HG02588 (cell line): ENCODE data around the gene LMNTD1.
"Not testable (repeated sequence)": the region's sequence is repeated elsewhere in the genome, so short reads cannot be mapped to it uniquely, and the experiment has no call there.

Experiments
- ATAC-seq: cut with Tn5 transposase; IDR thresholded peaks from one replicate; pipeline ENCODE4 v1.9.1; 2021; ENCODE audit warnings: mild to moderate bottlenecking, moderate library complexity; ENCODE audit not compliant: unreplicated experiment

The LMNTD1 gene, protein sequence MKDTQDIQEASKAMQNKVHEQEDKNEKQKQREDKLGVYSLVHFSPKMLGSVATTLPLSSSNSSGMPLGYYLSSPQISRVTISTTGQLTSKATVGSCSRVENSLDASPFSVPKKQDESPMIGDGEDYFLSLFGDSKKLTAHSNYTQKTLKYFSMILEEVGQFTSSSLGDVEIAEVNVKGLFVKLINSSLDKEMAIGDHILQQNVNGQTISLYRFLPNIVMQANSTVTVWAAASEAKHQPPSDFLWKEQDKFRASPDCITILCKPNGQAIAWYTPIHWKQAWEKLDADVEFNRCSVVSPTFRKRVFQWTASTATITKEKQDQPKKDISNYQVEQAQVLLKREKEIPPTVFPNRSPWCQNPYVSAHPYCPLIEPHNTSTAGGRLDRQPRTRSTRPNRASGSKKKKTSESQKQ

DNA sequence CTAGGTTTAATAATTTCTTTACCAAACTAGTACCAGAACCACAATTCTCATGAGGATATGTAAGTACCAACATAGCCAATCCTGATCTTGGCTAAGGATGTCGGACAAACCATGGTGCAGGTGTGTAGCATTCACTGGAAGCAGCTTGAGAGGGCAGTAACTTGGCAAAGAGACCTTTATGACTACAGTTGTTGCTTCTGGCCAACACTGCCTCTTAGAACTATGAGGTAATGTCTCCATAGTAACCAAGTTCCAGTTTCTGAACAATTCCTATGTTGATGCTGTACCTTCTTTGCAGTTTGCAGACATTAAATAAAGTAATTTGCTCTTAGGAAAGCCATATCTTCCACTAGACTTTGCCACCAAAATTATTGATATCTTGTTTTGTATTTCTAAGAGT lies at the start of gene LMNTD1:
Gene LMNTD1, minus strand, starts transcription at position 186 of the 400 bp plus-strand sequence. CDS start 324 bp downstream, outside the sequence.
- ATAC-seq: no peak

DNA sequence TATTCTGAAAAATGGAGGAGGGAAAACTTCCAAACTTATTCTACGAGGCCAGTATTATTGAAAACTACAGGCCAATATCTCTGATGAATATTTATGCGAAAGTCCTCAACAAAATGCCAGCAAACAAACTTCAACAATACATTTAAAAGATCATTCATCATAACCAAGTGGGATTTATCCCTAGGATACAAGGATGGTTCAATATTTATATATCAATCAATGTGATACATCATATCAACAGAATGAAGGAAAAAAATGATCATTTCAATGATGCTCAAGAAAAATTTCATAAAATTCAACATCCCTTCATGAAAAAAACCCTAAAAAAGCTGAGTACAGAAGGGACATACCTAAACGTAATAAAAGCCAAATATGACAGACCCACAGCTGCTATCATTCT lies 45.9 kb upstream of the LMNTD1 start:
- no peak for ATAC-seq

DNA sequence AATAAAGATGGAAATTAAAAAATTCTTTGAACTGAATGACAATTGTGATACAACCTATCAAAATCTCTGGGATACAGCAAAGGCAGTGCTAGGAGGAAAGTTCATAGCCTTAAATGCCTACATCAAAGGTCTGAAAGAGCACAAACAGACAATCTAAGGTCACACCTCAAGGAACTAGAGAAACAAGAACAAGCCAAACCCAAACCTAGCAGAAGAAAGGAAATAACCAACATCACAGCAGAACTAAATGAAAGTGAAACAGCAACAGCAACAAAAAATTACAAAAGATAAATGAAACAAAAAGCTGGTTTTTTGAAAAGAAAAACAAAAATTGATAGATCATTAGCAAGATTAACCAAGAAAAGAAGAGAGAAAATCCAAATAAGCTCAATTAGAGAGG lies 42.4 kb upstream of the LMNTD1 start:
- ATAC-seq: not testable (repeated sequence)

DNA sequence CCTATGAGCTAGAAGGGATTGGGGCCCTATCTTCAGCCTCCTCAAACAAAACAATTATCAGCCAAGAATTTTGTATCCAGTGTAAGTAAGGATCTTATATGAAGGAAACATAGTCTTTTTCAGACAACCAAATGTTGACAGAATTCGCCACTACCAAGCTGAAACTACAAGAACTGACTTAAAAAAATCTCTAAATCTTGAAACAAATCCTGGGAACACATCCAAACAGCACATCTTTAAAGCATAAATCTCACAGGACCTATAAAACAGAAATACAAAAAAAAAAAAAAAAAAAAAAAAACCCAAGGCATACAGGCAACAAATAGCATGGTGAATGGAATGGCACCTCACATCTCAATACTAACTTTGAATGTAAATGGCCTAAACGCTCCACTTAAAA lies 41.3 kb upstream of the LMNTD1 start:
- ATAC-seq: no peak

DNA sequence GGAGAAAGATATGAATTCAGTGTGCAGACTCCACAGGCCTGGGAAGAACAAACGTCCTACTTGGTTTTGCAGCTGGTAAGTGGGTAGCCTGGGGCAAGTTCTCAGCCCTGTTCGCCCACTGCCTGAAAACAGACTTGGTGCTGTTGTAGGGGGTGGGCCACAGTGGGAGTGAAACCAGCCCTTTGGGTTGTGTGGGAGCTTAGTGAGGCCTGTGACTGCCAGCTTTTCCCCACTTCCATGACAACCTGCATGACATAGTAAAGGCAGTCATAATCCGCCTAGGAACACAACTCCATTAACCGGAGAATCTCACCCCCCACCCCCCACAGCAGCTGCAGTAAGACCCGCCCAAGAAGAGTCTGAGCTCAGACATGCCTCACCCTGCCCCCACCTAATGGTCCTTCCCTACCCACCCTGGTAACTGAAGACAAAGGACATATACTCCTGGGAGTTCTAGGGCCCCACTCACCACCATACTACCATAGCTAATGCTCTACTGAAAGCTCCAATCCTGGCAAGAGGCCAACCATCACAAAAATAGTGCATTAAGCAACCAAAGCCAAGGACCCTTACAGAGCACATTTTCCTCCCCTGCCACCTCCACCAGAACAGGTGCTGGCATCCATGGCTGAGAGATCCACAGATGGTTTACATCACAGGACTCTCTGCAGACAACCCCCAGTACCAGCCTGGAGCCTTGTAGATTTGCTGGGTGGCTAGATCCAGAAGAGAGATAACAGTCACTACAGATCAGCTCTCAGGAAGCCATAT lies 39.8 kb upstream of the LMNTD1 start:
- no peak for ATAC-seq

DNA sequence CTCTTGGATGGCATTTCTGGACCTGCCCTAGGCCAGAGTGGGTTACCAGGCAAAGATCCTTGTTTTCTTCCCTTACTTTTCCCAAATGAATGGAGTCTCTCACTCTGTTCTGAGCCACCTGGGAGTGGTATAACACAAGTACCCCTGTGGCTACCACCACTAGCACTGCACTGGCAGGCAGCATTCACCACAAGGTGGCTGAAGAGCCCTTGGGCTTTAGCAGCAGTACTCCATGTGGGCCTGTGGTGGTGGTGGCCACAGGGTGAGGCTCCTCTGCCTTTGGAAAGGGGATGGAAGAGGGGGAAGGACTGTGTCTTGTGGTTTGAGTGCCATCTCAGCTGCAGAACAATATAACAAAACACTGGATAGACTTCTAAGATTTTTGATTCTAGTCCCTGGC lies 38.1 kb upstream of the LMNTD1 start:
- ATAC-seq: no peak

DNA sequence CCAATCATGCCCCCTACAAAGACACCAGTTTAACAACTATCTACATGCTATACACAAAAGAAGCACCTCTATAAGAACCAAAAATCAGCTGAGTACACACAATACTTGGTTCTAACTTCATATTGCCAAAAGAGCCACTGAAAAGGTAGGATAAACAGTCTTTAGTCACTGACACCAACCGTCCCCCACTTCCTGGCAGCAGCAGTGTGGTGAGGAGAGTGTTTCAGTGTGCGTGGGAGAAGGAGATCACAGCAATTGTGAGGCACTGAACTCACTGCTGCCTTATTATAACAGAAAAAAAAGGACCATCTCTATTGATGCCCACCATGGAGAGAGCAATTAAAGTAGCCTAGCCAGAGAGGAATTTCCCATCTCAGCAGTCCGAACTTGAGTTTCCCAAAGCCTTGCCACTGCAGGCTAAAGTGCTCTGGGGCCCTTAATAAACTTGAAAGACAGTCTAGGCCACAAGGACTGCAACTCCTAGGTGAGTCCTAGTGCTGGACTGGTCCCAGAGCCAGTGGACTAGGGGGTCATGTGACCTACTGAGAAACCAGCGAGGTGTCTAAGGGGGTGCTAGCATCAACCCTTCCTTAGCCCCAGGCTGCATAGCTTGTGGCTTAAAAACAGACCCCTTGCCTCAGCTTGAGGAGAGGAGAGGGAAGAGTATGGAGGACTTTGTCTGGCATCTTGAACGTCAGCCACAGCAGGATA lies 37.1 kb upstream of the LMNTD1 start:
- ATAC-seq: no peak

DNA sequence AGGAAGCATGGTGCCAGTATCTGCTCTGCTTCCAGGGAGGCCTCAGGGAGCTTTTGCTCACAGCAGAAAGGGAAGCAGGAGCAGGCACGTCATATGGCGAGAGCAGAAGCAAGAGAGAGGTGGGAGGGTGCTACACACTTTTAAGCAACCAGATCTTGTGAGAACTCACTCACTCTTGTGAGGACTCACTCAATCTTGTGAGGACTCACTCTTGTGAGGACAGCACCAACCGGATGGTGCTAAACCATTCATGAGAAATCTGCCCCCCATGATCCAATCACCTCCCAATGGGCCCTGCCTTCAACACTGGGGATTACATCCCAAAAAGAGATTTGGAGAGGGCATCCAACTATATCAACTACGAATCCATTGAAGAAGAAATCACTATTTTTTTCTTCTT lies 34.3 kb upstream of the LMNTD1 start:
- ATAC-seq: no peak

DNA sequence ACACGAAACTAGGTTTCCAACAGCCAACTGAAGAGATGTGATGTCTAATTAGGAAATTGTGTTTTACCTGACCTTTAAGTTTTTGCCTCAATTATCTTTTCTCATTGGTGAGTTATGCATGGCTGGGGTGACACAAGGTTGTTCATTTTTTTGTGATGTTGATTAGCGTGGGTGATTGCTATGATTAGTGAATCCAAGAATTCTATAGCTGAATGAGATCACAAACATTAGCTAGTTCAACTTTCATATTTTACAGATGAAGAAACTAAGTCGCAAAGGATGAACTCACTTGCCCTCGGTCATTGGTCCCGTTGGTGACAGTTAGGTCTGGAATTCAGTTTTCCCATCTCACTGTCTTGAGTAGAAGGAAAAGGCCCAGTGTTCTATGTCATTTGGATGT lies 32.6 kb upstream of the LMNTD1 start:
- no peak for ATAC-seq

DNA sequence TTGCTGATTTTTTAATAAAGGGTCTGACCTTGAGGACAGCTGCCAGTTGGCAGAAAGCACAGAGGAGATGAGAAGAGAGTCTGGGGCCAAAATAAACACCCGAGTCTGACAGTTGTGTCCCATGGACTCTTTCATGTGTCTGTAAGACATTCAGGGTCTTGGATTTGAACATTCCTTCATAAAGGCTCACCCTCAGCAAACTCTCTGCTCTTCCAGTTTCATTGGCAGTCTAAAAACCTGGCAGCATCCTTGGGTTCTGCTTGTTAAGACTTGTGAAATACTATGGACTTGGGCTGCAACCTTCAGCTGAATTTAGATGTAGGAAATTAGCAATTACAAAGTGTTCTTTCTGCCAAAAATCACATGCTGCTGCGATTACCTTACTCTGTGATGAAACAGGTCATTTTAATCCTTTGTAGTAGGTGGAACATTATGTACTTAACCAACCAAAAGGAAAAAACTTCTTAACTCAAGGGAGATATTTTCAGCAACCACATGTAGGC lies 32.0 kb upstream of the LMNTD1 start:
- ATAC-seq: no peak

DNA sequence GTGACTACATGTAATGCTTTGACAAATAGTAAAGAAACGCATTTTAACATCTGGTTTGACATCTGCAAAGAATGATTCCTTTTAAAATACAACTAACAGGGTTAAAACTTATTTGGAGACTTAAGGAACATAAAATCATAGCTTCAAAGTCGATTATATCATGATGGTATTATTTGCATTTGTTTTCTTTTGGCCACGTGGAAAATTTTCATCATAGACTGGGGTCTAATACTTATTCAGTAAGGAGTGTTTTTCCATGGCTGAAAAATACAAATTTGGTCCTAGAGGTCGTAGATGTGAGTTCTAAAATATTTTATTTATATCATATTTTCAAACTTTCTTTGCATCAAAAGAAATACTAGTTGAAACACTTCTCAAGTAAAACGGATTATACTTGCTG lies 31.5 kb upstream of the LMNTD1 start:
- no peak for ATAC-seq

DNA sequence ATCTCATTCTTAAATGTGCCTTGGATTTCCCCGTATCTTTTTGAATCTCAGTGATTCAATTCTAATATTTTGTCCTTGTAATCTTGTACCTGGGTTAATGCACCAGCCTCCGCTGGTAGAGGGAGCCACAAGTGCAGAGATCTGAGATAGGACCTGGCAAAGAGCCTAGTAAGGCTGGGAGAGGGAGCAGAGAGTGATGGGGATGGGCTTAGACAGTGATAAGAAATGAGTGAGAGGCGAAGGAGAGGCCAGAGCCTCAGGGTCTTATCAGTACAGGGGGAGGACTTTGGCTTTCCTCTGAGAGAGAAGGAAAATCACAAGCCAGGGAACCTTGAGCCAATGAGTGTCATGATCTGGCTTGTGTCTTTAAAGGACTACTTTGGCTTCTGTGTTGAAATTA lies 30.5 kb upstream of the LMNTD1 start:
- no peak for ATAC-seq

DNA sequence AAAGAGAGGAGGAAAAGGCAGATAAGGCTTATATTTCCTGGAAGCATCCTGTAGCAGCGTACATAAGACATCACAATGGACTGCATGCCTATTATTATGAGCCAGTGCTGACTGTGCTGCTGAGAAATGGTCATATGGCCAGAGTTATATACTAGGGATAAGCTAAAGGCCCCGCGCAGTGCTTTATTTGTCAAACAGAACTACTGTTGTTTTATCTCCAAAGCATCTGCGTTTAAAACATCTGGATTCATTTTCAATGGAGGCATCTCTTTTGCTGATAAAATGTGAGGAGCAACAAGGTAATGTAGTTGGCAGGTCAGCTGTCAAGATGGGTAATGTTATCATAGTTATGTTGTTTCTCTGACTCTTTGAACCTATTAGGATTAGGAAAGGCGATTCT lies 28.0 kb upstream of the LMNTD1 start:
- ATAC-seq: no peak

DNA sequence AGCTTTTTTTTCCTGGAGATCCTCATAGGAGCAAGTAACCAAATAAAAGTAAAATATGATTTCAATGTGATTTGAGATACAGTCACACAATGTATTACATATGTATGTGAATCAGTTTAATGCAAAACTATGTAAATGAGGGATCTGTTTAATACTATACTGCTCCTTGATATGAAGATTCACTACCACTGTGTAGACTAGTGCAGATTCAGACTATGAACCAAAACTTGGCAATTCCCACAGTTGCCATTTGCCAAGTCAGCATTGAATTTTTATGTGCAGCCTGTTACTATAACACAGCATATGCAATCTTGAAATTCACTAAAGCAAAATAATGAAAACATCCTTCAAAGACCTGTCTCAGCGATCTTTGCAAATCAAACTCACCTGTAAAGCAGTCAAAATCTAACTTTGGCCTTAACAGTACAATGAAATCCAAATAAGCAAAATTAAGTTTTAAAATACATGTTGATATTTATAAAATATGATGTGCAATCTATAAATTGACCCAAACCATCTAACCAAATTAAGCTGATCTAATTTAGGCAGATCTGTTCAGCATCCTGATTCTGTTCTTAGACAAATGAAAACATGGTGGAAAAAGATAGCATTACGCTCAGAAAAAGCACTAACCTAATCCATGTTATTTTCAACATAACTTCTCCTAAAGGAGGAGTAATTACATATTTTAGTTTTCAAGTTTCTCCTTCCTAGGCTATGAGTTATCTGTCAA lies 25.5 kb upstream of the LMNTD1 start:
- ATAC-seq: no peak

DNA sequence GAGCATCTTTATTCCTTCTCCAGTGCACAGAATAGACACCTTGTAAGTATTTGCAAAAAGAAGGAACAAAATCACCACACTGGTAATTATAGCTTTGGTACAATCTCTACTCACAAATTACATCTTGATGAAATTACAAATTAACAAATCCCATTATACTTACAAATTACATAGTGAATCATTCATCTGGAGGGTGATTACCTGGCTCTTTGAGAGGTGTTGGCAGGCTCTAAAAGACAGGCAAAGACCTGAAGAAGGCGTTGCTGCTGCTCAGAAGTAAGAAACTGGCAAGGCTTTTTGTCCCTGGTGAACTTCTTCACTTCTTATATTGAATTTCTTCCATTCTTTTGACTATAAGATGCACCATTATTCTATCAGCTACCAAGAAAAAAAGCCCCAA lies 21.7 kb upstream of the LMNTD1 start:
- no peak for ATAC-seq

DNA sequence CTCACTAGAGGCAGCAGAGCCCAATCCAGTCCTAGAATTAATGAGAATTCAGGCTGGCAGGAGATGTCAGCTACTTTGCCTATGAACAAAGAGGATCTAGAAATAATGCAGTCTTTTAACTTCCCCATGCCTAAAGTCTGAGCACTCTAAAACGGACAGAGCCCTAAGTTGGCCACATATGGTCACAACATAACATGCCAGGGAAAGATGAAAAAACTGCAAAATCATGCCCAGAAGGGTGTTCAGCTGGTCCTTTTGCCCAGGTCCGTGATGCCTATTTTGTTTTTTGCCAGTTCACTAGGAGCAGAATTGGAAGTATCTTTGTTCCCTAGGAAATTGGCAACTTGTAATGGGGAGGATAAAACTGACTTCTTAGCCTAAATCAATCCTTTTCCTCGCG lies 20.3 kb upstream of the LMNTD1 start:
- no peak for ATAC-seq

DNA sequence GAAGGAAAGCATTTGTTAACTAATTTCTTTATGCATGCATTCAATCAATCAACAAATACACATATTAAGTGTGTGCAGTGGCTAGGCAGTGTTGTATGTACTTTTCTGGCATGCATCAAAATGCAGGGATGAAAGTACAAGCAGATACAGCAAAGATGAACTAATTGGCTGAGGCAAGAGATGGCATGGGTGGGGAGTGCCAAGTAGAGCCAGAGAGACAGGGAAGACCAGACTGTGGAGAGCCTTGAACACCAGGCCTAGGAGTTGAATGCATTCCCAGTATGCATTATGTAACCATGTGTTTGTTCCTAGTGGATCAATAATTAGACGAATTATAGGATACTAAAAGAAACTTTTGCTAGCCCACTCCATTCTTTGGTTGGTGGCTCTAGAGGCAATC lies 17.3 kb upstream of the LMNTD1 start:
- ATAC-seq: no peak

DNA sequence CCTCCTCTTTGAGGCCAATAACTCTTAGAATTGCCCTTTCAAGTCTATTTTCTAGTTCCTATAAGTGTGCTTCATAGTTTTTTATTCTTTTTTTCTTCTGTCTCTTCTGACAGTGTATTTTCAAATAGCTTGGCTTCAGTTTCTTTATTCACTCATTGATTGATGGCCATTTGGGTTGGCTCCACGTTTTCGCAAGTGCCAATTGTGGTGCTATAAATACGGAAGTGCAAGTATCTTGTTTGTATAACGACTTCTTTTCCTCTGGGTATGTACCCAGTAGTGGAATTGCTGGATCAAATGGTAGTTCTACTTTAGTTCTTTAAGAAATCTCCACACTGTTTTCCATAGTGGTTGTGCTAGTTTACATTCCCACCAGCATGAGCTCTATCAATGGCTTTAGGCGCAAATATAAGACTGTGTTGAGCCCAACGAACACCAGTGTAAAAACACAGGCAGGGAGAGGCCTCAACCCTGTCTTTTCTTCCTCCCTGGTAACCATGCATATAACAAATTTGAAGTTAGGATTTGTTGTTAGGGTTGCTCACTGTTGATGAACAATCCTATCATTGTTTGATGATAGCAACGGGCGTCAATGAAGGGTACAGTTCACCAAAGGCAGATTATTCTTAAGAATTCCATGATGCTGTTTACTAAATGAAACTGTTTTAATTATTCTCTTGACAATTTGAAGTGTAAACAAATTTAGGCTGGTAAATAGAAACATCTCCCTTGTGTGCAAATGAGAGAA lies 13.3 kb upstream of the LMNTD1 start:
- no peak for ATAC-seq

DNA sequence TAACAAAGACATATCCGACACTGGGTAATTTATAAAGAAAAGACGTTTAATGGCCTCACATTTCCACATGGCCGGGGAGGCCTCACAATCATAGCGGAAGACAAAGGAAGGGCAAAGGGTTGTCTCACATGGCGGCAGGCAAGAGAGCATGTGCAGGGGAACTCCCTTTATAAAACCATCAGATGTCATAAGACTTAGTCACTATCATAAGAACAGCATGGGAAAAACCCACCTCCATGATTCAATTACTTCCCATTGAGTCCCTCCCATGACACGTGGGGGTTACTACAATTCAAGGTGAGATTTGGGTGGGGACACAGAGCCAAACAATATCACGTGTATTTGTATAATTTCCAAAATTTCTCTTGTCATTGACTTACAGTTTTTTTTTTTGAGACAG lies 5.5 kb upstream of the LMNTD1 start:
- ATAC-seq: no peak

DNA sequence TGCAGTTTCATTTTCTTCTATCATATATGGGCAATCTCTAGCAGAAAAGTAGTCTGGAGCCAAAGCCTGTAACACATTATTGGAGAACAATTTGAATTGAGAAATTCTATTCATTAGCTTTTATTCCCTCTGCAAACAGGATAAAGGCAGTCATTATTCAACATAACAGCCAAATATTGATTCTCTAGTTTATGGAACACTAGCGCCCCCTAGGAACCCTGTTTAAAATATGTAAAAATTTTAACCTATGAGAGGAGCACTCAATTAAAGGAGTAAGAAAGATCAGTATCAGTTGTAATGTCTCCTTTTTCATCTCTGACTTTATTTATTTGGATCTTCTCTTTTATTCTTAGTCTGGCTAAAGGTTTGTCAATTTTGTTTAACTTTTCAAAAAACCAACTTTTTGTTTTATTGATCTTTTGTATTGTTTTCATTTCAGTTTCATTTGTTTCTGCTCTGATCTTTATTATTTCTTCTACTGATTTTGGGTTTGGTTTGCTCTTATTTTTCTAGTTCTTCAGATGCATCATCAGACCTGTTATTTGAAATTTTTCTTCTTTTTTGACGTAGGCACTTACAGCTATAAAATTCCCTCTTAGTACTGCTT lies 4.8 kb upstream of the LMNTD1 start:
- ATAC-seq: no peak
